Lower leg skin (tissue), 4 donors: ENCODE results near the gene KRTAP10-7. TPM values are rescaled to one million over a fixed set of nuclear protein-coding genes. Genes with fewer than 3 reads are reported as not detected.
A peak's percentile ranks its signal among the peaks of the same experiment; 100 is the strongest.

Source experiments
- DNase-seq, 2 donors: peaks; one replicate each; pipeline ENCODE4 v3.0.0-alpha.2; 2019; ENCODE audit warnings: low spot score in 2 of 2
- H3K4me3 ChIP-seq: fragments of 200-600 bp; sonication (generic); 2 replicates; pipeline ENCODE4 v1.5.1; 2017; ENCODE audit warnings: mild to moderate bottlenecking, low read depth; ENCODE audit not compliant: poor library complexity, severe bottlenecking
- CTCF ChIP-seq, 3 donors: fragments of 450-650 bp; IDR thresholded peaks; one replicate each; pipeline ENCODE4 v1.5.1; 2016; ENCODE audit warnings: antibody characterized with exemption in 3 of 3, mild to moderate bottlenecking in 3 of 3, moderate library complexity in 2 of 3
- POLR2A ChIP-seq, 2 donors: fragments of 450-650 bp; IDR thresholded peaks; one replicate each; pipeline ENCODE4 v1.6.1; 2016 to 2017; ENCODE audit warnings: antibody characterized with exemption in 2 of 2, mild to moderate bottlenecking in 1 of 2, moderate library complexity in 1 of 2
- WGBS, 2 donors: methylation state at CpG; one replicate each; pipeline ENCODE4 v1.1.5; 2018; 5-methylcytosine and 5-hydroxymethylcytosine counted together
- intact Hi-C: fragments of 100-400 bp; cut with DNase I; formaldehyde crosslinking; loops from one replicate; pipeline ENCODE4 v1.15.0; 2023; ENCODE audit warnings: low total_unique reads
- total RNA-seq, 4 donors: library from RNA; depleted of rRNA; stranded (reverse); fragments of >200 nt; gene quantifications; one replicate each; pipeline ENCODE4 v1.1.0, GENCODE V29; 2016

KRTAP10-7 gene
- total RNA-seq, 4 donors from 2014 or later = 2.4 to 11.0 TPM; not detected in 2

DNA sequence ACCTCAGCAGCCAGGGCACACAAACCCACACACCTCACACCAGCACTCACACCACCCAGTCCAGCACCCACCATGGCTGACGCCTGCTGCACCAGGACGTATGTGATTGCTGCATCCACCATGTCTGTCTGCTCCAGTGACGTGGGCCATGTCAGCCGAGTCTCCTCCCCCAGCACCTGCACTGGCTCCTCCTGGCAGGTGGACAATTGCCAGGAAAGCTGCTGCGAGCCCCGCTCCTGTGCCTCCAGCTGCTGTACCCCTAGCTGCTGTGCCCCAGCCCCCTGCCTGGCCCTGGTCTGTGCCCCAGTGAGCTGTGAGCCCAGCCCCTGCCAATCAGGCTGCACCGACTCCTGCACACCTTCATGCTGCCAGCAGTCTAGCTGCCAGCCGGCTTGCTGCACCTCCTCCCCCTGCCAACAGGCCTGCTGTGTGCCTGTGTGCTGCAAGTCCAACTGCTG is 11.7 kb downstream of the KRTAP10-7 start, which contains the start of gene KRTAP10-8:
KRTAP10-8 (plus strand) TSS at position 51 of the 458 bp plus-strand sequence; CDS start at position 73, 22 bp downstream.
- WGBS, 2 donors = 88 to 93% methylated on average over 7 to 8 of the region's 8 CpGs
- TF ChIP-seq POLR2A (IDR thresholded peaks at IDR 0.05) (no peak), CTCF (IDR thresholded peaks at IDR 0.05) (no peak)
- intact Hi-C loops = no loop called here
- no peak for DNase-seq
- H3K4me3 ChIP-seq = no peak within 1 kb of the TSS

DNA sequence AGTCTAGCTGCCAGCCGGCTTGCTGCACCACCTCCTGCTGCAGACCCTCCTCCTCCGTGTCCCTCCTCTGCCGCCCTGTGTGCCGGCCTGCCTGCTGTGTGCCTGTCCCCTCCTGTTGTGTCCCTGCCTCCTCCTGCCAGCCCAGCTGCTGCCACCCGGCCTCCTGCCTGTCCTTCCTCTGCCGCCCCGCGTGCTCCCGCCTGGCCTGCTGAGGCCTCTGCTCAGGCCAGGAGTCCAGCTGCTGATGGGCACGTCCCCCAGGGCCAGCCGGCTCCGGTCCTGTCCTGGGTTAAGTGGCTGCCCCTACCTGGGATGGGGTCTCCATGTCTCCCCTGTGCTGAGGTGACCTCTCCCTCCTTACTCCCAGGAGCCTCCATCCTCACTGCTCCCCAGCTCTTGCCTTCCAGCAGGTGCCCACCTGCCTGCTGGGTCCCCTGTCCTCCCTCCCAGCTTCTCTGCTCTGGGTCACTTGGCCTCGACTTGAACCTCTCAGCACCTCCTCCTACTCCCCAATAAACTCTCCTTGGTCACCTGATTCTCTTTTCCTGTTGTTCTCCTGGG is 12.4 kb downstream of the KRTAP10-7 start:
- TF ChIP-seq CTCF (IDR thresholded peaks at IDR 0.05) (no peak), POLR2A (IDR thresholded peaks at IDR 0.05) (no peak)
- intact Hi-C loops = no loop called here
- no peak for DNase-seq
- H3K4me3 ChIP-seq = no peak overlapping the region
- 86 to 91% methylated on average over 13 of the region's 13 CpGs for WGBS, 2 donors

DNA sequence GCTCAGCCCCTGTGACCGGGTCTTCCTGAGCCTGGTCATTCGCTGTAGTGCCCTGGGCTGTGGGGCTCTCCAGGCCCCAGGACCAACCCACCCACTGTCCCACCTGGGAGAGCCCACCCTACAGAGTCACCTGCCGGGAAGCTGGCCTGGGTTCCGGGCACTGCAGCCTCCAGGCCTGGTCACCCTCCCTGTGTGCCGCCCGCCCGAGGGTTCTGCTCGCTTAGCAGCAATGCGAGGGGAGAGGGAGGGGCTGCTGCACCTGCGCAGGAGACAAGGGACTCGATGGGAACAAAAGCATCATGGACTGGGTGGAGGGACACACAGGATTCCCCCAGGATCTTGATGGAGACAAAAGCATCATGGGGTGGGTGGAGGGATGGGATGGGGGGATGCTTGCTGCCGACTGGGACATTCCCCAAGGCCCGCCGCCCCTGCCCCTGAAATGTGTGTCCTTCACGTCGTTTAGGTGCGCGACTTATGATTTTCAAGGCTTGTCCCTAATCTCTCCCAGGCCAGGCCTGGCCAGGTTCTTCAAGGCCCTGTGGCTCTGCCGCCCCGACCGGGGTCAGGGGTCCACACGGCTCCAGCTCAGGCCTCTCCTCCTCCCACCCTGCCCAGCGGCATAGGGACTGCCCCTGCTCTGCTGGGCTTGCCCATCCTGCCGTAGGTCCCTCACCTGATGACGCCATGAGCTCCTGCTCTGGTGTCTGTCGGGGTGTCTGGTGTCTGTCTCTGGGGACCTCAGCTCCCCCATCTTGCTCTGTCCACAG is 13.2 kb downstream of the KRTAP10-7 start:
- WGBS, 2 donors = 88 to 92% methylated on average over 25 to 26 of the region's 26 CpGs
- intact Hi-C loops = no loop called here
- TF ChIP-seq CTCF (IDR thresholded peaks at IDR 0.05) = no peak
- no peak for TF ChIP-seq POLR2A (IDR thresholded peaks at IDR 0.05)
- no peak overlapping the region for H3K4me3 ChIP-seq
- no peak for DNase-seq

GRCh38 chr21:44614161-44614631 is 13.8 kb downstream of the KRTAP10-7 start:
- DNase-seq = no peak
- no peak for TF ChIP-seq CTCF (IDR thresholded peaks at IDR 0.05)
- no peak for TF ChIP-seq POLR2A (IDR thresholded peaks at IDR 0.05)
- WGBS, 2 donors = 84 to 90% methylated on average over 13 to 20 of the region's 20 CpGs
- intact Hi-C loops = no loop called here
- H3K4me3 ChIP-seq = no peak overlapping the region

DNA sequence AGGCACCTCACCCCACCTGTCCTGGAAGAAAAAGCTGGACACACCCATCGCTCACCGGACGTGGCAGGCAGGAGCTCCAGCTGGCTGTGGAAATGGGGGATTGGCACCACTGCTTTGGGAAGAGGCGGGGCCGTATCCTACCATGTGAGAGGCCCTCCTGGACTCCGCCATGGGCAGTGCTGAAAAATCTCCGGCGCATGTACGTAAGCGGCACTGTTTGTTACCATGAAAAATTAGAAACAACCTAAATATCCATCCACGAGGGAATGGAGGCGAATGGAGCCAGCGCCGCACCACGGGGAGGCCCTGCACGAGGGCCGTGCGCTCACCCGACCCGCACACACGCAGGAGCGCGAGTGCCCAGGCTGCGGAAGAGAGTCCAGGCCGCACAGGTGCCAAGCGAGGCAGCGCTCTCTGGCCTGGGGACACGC is 14.6 kb downstream of the KRTAP10-7 start:
- H3K4me3 ChIP-seq = no peak overlapping the region
- intact Hi-C loops = no loop called here
- WGBS, 2 donors = 76 to 85% methylated on average over 28 of the region's 28 CpGs
- TF ChIP-seq CTCF (IDR thresholded peaks at IDR 0.05) (no peak), POLR2A (IDR thresholded peaks at IDR 0.05) (no peak)
- DNase-seq = peak in 1 of 2 donors; percentile 79
